ENCODE measurements around the gene ATP6V0A1.

Gene ATP6V0A1

GRCh38 chr17:42514279-42514678 is 55.6 kb downstream of the ATP6V0A1 start:
- Histone ChIP-seq H3K27me3 (ENCODE audit: insufficient read depth, low read depth) (no peaks in the 10 kb centered on the region), H3K27ac (no peak overlapping the region), H3K4me3 (IDR thresholded peaks at IDR 0.05; ENCODE audit: insufficient read depth, low read depth, low read length) (no peak overlapping the region), H3K4me1 (ENCODE audit: low read depth, poor library complexity, severe bottlenecking) (peaks cover 20% of the 10 kb centered on the region), H3K36me3 (ENCODE audit: insufficient read depth) (no peaks in the 10 kb centered on the region), H3K4me2 (no peak overlapping the region), H3K9ac (no peak overlapping the region), H4K20me1 (ENCODE audit: insufficient read depth) (no peaks in the 10 kb centered on the region), H3K79me2 (ENCODE audit: insufficient read depth, low read depth) (no peaks in the 10 kb centered on the region), H2AFZ (ENCODE audit: low read depth) (no peak overlapping the region)
- no peak for TF ChIP-seq CTCF (conservative IDR thresholded peaks at IDR 0.05; ENCODE audit: low read depth, low read length)

- H3K27me3 ChIP-seq (ENCODE audit: insufficient read depth, low read depth) = no peaks in the 10 kb centered on the region
- H3K4me2 ChIP-seq = no peak overlapping the region
- no peaks in the 10 kb centered on the region for H3K79me2 ChIP-seq (ENCODE audit: insufficient read depth, low read depth)
- no peak overlapping the region for H3K27ac ChIP-seq
- no peaks in the 10 kb centered on the region for H4K20me1 ChIP-seq (ENCODE audit: insufficient read depth)
- no peak overlapping the region for H3K9ac ChIP-seq
- no peak for TF ChIP-seq CTCF (conservative IDR thresholded peaks at IDR 0.05; ENCODE audit: low read depth, low read length)
- peaks cover 20% of the 10 kb centered on the region for H3K4me1 ChIP-seq (ENCODE audit: low read depth, poor library complexity, severe bottlenecking)
- no peaks in the 10 kb centered on the region for H3K36me3 ChIP-seq (ENCODE audit: insufficient read depth)
- no peak overlapping the region for H2AFZ ChIP-seq (ENCODE audit: low read depth)
- no peak overlapping the region for H3K4me3 ChIP-seq (IDR thresholded peaks at IDR 0.05; ENCODE audit: insufficient read depth, low read depth, low read length)
These were observed 56.2 kb downstream of the ATP6V0A1 start for GRCh38 chr17:42514867-42515266.

- no peaks in the 10 kb centered on the region for H3K36me3 ChIP-seq (ENCODE audit: insufficient read depth)
- no peak overlapping the region for H3K4me2 ChIP-seq
- peaks cover 20% of the 10 kb centered on the region for H3K4me1 ChIP-seq (ENCODE audit: low read depth, poor library complexity, severe bottlenecking)
- H3K79me2 ChIP-seq (ENCODE audit: insufficient read depth, low read depth) = no peaks in the 10 kb centered on the region
- H3K4me3 ChIP-seq (IDR thresholded peaks at IDR 0.05; ENCODE audit: insufficient read depth, low read depth, low read length) = no peak overlapping the region
- H2AFZ ChIP-seq (ENCODE audit: low read depth) = no peak overlapping the region
- H3K9ac ChIP-seq = no peak overlapping the region
- no peak overlapping the region for H3K27ac ChIP-seq
- H3K27me3 ChIP-seq (ENCODE audit: insufficient read depth, low read depth) = no peaks in the 10 kb centered on the region
- peak; percentile 98 for TF ChIP-seq CTCF (conservative IDR thresholded peaks at IDR 0.05; ENCODE audit: low read depth, low read length)
- H4K20me1 ChIP-seq (ENCODE audit: insufficient read depth) = no peaks in the 10 kb centered on the region
These were observed 58.8 kb downstream of the ATP6V0A1 start for GRCh38 chr17:42517516-42517915.

- H3K36me3 ChIP-seq (ENCODE audit: insufficient read depth) = no peaks in the 10 kb centered on the region
- H3K79me2 ChIP-seq (ENCODE audit: insufficient read depth, low read depth) = no peaks in the 10 kb centered on the region
- no peaks in the 10 kb centered on the region for H3K27me3 ChIP-seq (ENCODE audit: insufficient read depth, low read depth)
- H3K4me3 ChIP-seq (IDR thresholded peaks at IDR 0.05; ENCODE audit: insufficient read depth, low read depth, low read length) = no peak overlapping the region
- no peak overlapping the region for H3K27ac ChIP-seq
- no peak overlapping the region for H3K4me2 ChIP-seq
- no peak overlapping the region for H2AFZ ChIP-seq (ENCODE audit: low read depth)
- H3K4me1 ChIP-seq (ENCODE audit: low read depth, poor library complexity, severe bottlenecking) = peaks cover 20% of the 10 kb centered on the region
- H4K20me1 ChIP-seq (ENCODE audit: insufficient read depth) = no peaks in the 10 kb centered on the region
- no peak overlapping the region for H3K9ac ChIP-seq
- TF ChIP-seq CTCF (conservative IDR thresholded peaks at IDR 0.05; ENCODE audit: low read depth, low read length) = no peak
These were observed 59.5 kb downstream of the ATP6V0A1 start for GRCh38 chr17:42518046-42518754.
